Measurements from ENCODE around the gene CNPY1.
"Not testable (repeated sequence)": the region's sequence is repeated elsewhere in the genome, so short reads cannot be mapped to it uniquely, and the experiment has no call there.

CNPY1 gene

GRCh38 chr7:155578016-155578415 is 31.7 kb upstream of the CNPY1 start:
- DNase-seq (ENCODE audit: low read depth): no peak

- no peak for DNase-seq (ENCODE audit: low read depth)
Measured at GRCh38 chr7:155577509-155577905, 31.1 kb upstream of the CNPY1 start.

- DNase-seq (ENCODE audit: low read depth): no peak
Measured at GRCh38 chr7:155576900-155577508, 30.6 kb upstream of the CNPY1 start.

- DNase-seq (ENCODE audit: low read depth): no peak
Measured at GRCh38 chr7:155576416-155576815, 30.1 kb upstream of the CNPY1 start.

GRCh38 chr7:155574556-155575290 is 28.4 kb upstream of the CNPY1 start:
- no peak for DNase-seq (ENCODE audit: low read depth)

GRCh38 chr7:155571581-155572345 is 25.4 kb upstream of the CNPY1 start:
- DNase-seq (ENCODE audit: low read depth): no peak

- DNase-seq (ENCODE audit: low read depth): no peak
Measured at GRCh38 chr7:155570991-155571390, 24.6 kb upstream of the CNPY1 start.

- no peak for DNase-seq (ENCODE audit: low read depth)
Measured at GRCh38 chr7:155570171-155570958, 24.0 kb upstream of the CNPY1 start.

GRCh38 chr7:155569681-155570080 is 23.3 kb upstream of the CNPY1 start:
- no peak for DNase-seq (ENCODE audit: low read depth)

GRCh38 chr7:155568842-155569494 is 22.6 kb upstream of the CNPY1 start:
- DNase-seq (ENCODE audit: low read depth): no peak

- DNase-seq (ENCODE audit: low read depth): no peak
Measured at GRCh38 chr7:155568333-155568660, 21.9 kb upstream of the CNPY1 start.

- no peak for DNase-seq (ENCODE audit: low read depth)
Measured at GRCh38 chr7:155567646-155568332, 21.4 kb upstream of the CNPY1 start.

GRCh38 chr7:155566011-155566836 is 19.9 kb upstream of the CNPY1 start:
- no peak for DNase-seq (ENCODE audit: low read depth)

GRCh38 chr7:155565596-155565995 is 19.2 kb upstream of the CNPY1 start:
- DNase-seq (ENCODE audit: low read depth): no peak

GRCh38 chr7:155562976-155563375 is 16.6 kb upstream of the CNPY1 start:
- not testable (repeated sequence) for DNase-seq (ENCODE audit: low read depth)

GRCh38 chr7:155562106-155562505 is 15.7 kb upstream of the CNPY1 start:
- no peak for DNase-seq (ENCODE audit: low read depth)

GRCh38 chr7:155560982-155561686 is 14.8 kb upstream of the CNPY1 start:
- DNase-seq (ENCODE audit: low read depth): no peak

GRCh38 chr7:155560196-155560885 is 14.0 kb upstream of the CNPY1 start:
- DNase-seq (ENCODE audit: low read depth): no peak

GRCh38 chr7:155559519-155560108 is 13.3 kb upstream of the CNPY1 start:
- no peak for DNase-seq (ENCODE audit: low read depth)
